OCI-LY3 (cell line): ENCODE results near the gene TICAM1.
"Not testable (repeated sequence)": the region's sequence is repeated elsewhere in the genome, so short reads cannot be mapped to it uniquely, and the experiment has no call there.

ENCODE experiments used
- H2AFZ ChIP-seq: fragments of 200-600, 300-600 bp; shearing (Covaris generic); 2 replicates; pipeline ENCODE4 v1.6.0; 2014; ENCODE audit warnings: antibody characterized with exemption, low read depth, low read length
- H3K27ac ChIP-seq: fragments of 200-600, 300-600 bp; sonication (generic); 2 replicates; pipeline ENCODE4 v1.5.1; 2014; ENCODE audit warnings: mild to moderate bottlenecking, low read length, moderate library complexity, mixed read lengths
- H3K27me3 ChIP-seq: fragments of 200-600, 300-600 bp; sonication (generic); 2 replicates; pipeline ENCODE4 v1.6.1; 2014; ENCODE audit warnings: low read depth, low read length, mixed read lengths
- H3K36me3 ChIP-seq: fragments of 200-600, 300-600 bp; sonication (generic); replicated peaks from 2 replicates; pipeline ENCODE3; 2014; ENCODE audit warnings: low read depth, low read length, mixed read lengths
- H3K4me1 ChIP-seq: fragments of 300-600, 200-600 bp; sonication (generic); 2 replicates; pipeline ENCODE4 v1.6.1; 2014; ENCODE audit warnings: low read length, mixed read lengths
- H3K4me2 ChIP-seq: fragments of 200-600, 300-600 bp; sonication (generic); 2 replicates; pipeline ENCODE4 v1.6.1; 2014; ENCODE audit warnings: low read length, mixed read lengths
- H3K4me3 ChIP-seq: fragments of 300-600, 200-600 bp; sonication (generic); 2 replicates; pipeline ENCODE4 v1.5.1; 2014; ENCODE audit warnings: antibody characterized with exemption, mild to moderate bottlenecking, low read length, moderate library complexity
- H3K79me2 ChIP-seq: fragments of 300-600, 200-600 bp; shearing (Covaris generic); 2 replicates; pipeline ENCODE4 v1.6.1; 2014; ENCODE audit warnings: mild to moderate bottlenecking, low read length, mixed read lengths
- H3K9ac ChIP-seq: fragments of 300-600, 200-600 bp; shearing (Covaris generic); 2 replicates; pipeline ENCODE4 v1.6.0; 2014; ENCODE audit warnings: mild to moderate bottlenecking, low read length, moderate library complexity
- H3K9me3 ChIP-seq: fragments of 200-600, 300-600 bp; shearing (Covaris generic); 2 replicates; pipeline ENCODE4 v1.6.1; 2014; ENCODE audit warnings: low read length, mixed read lengths; ENCODE audit not compliant: insufficient read depth
- H4K20me1 ChIP-seq: fragments of 200-600, 300-600 bp; sonication (generic); 2 replicates; pipeline ENCODE4 v1.6.1; 2016; ENCODE audit warnings: low read length, mixed read lengths; ENCODE audit not compliant: insufficient read depth
- CTCF ChIP-seq: fragments of 200-600, 300-600 bp; sonication (generic); IDR thresholded peaks from 2 replicates; pipeline ENCODE4 v1.5.1; 2014; ENCODE audit warnings: antibody characterized with exemption, low read length, low read depth
- EZH2phosphoT487 ChIP-seq: fragments of 200-600 bp; shearing (Covaris generic); IDR thresholded peaks from 2 replicates; pipeline ENCODE4 v1.6.1; 2018; ENCODE audit warnings: antibody characterized with exemption, mixed run types, low read depth

The TICAM1 gene

GRCh38 chr19:4830768-4831265 lies 695 bp downstream of the TICAM1 start:
- no peak overlapping the region for H2AFZ ChIP-seq
- H3K79me2 ChIP-seq: peaks cover 62% of the 10 kb centered on the region
- H3K9ac ChIP-seq: peak overlapping the region; percentile 87

GRCh38 chr19:4830332-4830731 lies 1.2 kb downstream of the TICAM1 start:
- Histone ChIP-seq H2AFZ (no peak overlapping the region), H4K20me1 (peaks cover 26% of the 10 kb centered on the region), H3K9ac (peak overlapping the region; percentile 87), H3K9me3 (peaks cover 6% of the 10 kb centered on the region; the same call in 1 of the 2 replicates), H3K4me2 (peak overlapping the region; percentile 80), H3K27me3 (no peaks in the 10 kb centered on the region), H3K4me1 (peaks cover 32% of the 10 kb centered on the region), H3K79me2 (peaks cover 67% of the 10 kb centered on the region), H3K4me3 (peak overlapping the region; percentile 83), H3K27ac (peak overlapping the region; percentile 78), H3K36me3 (peaks cover 17% of the 10 kb centered on the region)
- no peak for TF ChIP-seq EZH2phosphoT487
- TF ChIP-seq CTCF: no peak

More at GRCh38 chr19:4830768-4831265, 695 bp downstream of the TICAM1 start:
- peaks cover 23% of the 10 kb centered on the region for H4K20me1 ChIP-seq
- peak overlapping the region; percentile 78 for H3K27ac ChIP-seq
- H3K9me3 ChIP-seq: peaks cover 6% of the 10 kb centered on the region; the same call in 1 of the 2 replicates
- H3K4me2 ChIP-seq: peak overlapping the region; percentile 80
- H3K4me3 ChIP-seq: peak overlapping the region; percentile 83
- peaks cover 36% of the 10 kb centered on the region for H3K4me1 ChIP-seq
- TF ChIP-seq EZH2phosphoT487: no peak
- H3K27me3 ChIP-seq: no peaks in the 10 kb centered on the region
- H3K36me3 ChIP-seq: peaks cover 17% of the 10 kb centered on the region

GRCh38 chr19:4829001-4829712 lies 2.4 kb downstream of the TICAM1 start:
- H3K4me2 ChIP-seq: peak overlapping the region; percentile 42
- H4K20me1 ChIP-seq: peaks cover 32% of the 10 kb centered on the region
- H3K9me3 ChIP-seq: peaks cover 6% of the 10 kb centered on the region; the same call in 1 of the 2 replicates

GRCh38 chr19:4823577-4823976 lies 7.9 kb downstream of the TICAM1 start:
- H3K79me2 ChIP-seq: peaks cover 89% of the 10 kb centered on the region
- H3K4me1 ChIP-seq: no peaks in the 10 kb centered on the region

More at GRCh38 chr19:4829001-4829712, 2.4 kb downstream of the TICAM1 start:
- H3K36me3 ChIP-seq: peaks cover 17% of the 10 kb centered on the region
- peaks cover 79% of the 10 kb centered on the region for H3K79me2 ChIP-seq
- H3K27ac ChIP-seq: peak overlapping the region; percentile 52
- peaks cover 32% of the 10 kb centered on the region for H3K4me1 ChIP-seq
- H3K9ac ChIP-seq: no peak overlapping the region
- H3K27me3 ChIP-seq: no peaks in the 10 kb centered on the region
- H2AFZ ChIP-seq: no peak overlapping the region
- TF ChIP-seq EZH2phosphoT487 (no peak), CTCF (peak; percentile 40)
- H3K4me3 ChIP-seq: peak overlapping the region; percentile 43

GRCh38 chr19:4822354-4822753 lies 9.2 kb downstream of the TICAM1 start:
- not testable (repeated sequence) for H3K4me2 ChIP-seq, H3K9ac ChIP-seq, H3K4me1 ChIP-seq, H3K27me3 ChIP-seq, H3K4me3 ChIP-seq, H3K9me3 ChIP-seq, H3K27ac ChIP-seq, H2AFZ ChIP-seq
- H3K79me2 ChIP-seq: peaks cover 89% of the 10 kb centered on the region
- peaks cover 61% of the 10 kb centered on the region for H4K20me1 ChIP-seq
- H3K36me3 ChIP-seq: peaks cover 29% of the 10 kb centered on the region

More at GRCh38 chr19:4823577-4823976, 7.9 kb downstream of the TICAM1 start:
- no peaks in the 10 kb centered on the region for H3K9me3 ChIP-seq
- TF ChIP-seq EZH2phosphoT487 (no peak), CTCF (no peak)
- H3K36me3 ChIP-seq: peaks cover 20% of the 10 kb centered on the region
- H3K4me2 ChIP-seq: no peak overlapping the region
- no peak overlapping the region for H3K4me3 ChIP-seq
- no peak overlapping the region for H2AFZ ChIP-seq
- no peak overlapping the region for H3K27ac ChIP-seq
- H3K27me3 ChIP-seq: no peaks in the 10 kb centered on the region
- H3K9ac ChIP-seq: no peak overlapping the region
- peaks cover 56% of the 10 kb centered on the region for H4K20me1 ChIP-seq
